Measurements from ENCODE around the gene CAD. TPM values are rescaled to one million over a fixed set of nuclear protein-coding genes. Genes with fewer than 3 reads are reported as not detected.

Gene CAD
- polyA plus RNA-seq, 3 donors = 50.4 to 54.6 (median 54.1) TPM

Other genes starting within 250 kb of the CAD start
- 10 to 100 TPM in 2 of 3 donors, 1 to 10 TPM in 1; 9.6 to 15.8 (median 12.6) TPM for gene MAPRE3, start 246.7 kb upstream of the CAD start, polyA plus RNA-seq (ENCODE audit: insufficient read length in 3 of 3)
- gene TMEM214, start 184.4 kb upstream of the CAD start, polyA plus RNA-seq (ENCODE audit: insufficient read length in 3 of 3) = 10 to 100 TPM; 55.8 to 71.9 (median 63.6) TPM
- gene AGBL5, start 165.7 kb upstream of the CAD start, polyA plus RNA-seq (ENCODE audit: insufficient read length in 3 of 3) = 10 to 100 TPM; 61.9 to 66.8 (median 65.2) TPM
- gene OST4, start 145.7 kb upstream of the CAD start, polyA plus RNA-seq (ENCODE audit: insufficient read length in 3 of 3) = 100 to 1,000 TPM; 234 to 273 (median 243) TPM
- gene EMILIN1, start 138.8 kb upstream of the CAD start, polyA plus RNA-seq (ENCODE audit: insufficient read length in 3 of 3) = 100 to 1,000 TPM in 1 of 3 donors, 10 to 100 TPM in 2; 53.5 to 130 (median 96.3) TPM
- gene KHK, start 130.6 kb upstream of the CAD start, polyA plus RNA-seq (ENCODE audit: insufficient read length in 3 of 3) = 10 to 100 TPM; 42.9 to 58.5 (median 55.3) TPM
- 1 to 10 TPM; 6.2 to 8.6 (median 7.4) TPM for gene CGREF1, start 98.2 kb upstream of the CAD start, polyA plus RNA-seq (ENCODE audit: insufficient read length in 3 of 3)
- 1 to 10 TPM; 1.3 to 1.9 (median 1.6) TPM for gene ABHD1, start 93.6 kb upstream of the CAD start, polyA plus RNA-seq (ENCODE audit: insufficient read length in 3 of 3)
- 10 to 100 TPM; 42.0 to 55.0 (median 46.4) TPM for gene PREB, start 82.7 kb upstream of the CAD start, polyA plus RNA-seq (ENCODE audit: insufficient read length in 3 of 3)
- not detected for gene PRR30, start 78.0 kb upstream of the CAD start, polyA plus RNA-seq (ENCODE audit: insufficient read length in 3 of 3)
- gene TCF23, start 68.4 kb upstream of the CAD start, polyA plus RNA-seq (ENCODE audit: insufficient read length in 3 of 3) = under 1 TPM; 0.51 to 0.78 (median 0.62) TPM
- gene ATRAID, start 5.3 kb upstream of the CAD start, polyA plus RNA-seq (ENCODE audit: insufficient read length in 3 of 3) = 100 to 1,000 TPM; 148 to 150 (median 148) TPM
- 10 to 100 TPM; 37.2 to 47.6 (median 42.0) TPM for gene SLC5A6, start 5.1 kb upstream of the CAD start, polyA plus RNA-seq (ENCODE audit: insufficient read length in 3 of 3)
- 1 to 10 TPM; 6.0 to 9.2 (median 7.6) TPM for gene SLC30A3, start 45.7 kb downstream of the CAD start, polyA plus RNA-seq (ENCODE audit: insufficient read length in 3 of 3)
- gene DNAJC5G, start 58.1 kb downstream of the CAD start, polyA plus RNA-seq (ENCODE audit: insufficient read length in 3 of 3) = 1 to 10 TPM in 2 of 3 donors, under 1 TPM in 1; 0.59 to 1.7 (median 1.4) TPM
- gene TRIM54, start 65.1 kb downstream of the CAD start, polyA plus RNA-seq (ENCODE audit: insufficient read length in 3 of 3) = 1 to 10 TPM; 5.3 to 7.7 (median 5.7) TPM
- 1 to 10 TPM in 1 of 3 donors, under 1 TPM in 2; 0.56 to 1.1 (median 0.82) TPM for gene UCN, start 91.1 kb downstream of the CAD start, polyA plus RNA-seq (ENCODE audit: insufficient read length in 3 of 3)
- gene MPV17, start 105.7 kb downstream of the CAD start, polyA plus RNA-seq (ENCODE audit: insufficient read length in 3 of 3) = 10 to 100 TPM; 74.0 to 90.5 (median 81.4) TPM
- gene GTF3C2, start 139.4 kb downstream of the CAD start, polyA plus RNA-seq (ENCODE audit: insufficient read length in 3 of 3) = 10 to 100 TPM; 68.4 to 72.3 (median 71.3) TPM
- gene EIF2B4, start 153.0 kb downstream of the CAD start, polyA plus RNA-seq (ENCODE audit: insufficient read length in 3 of 3) = 10 to 100 TPM; 49.7 to 56.0 (median 52.3) TPM
- gene SNX17, start 153.2 kb downstream of the CAD start, polyA plus RNA-seq (ENCODE audit: insufficient read length in 3 of 3) = 100 to 1,000 TPM; 101 to 110 (median 101) TPM
- 10 to 100 TPM; 14.9 to 22.5 (median 21.0) TPM for gene ZNF513, start 163.4 kb downstream of the CAD start, polyA plus RNA-seq (ENCODE audit: insufficient read length in 3 of 3)
- 100 to 1,000 TPM in 1 of 3 donors, 10 to 100 TPM in 2; 84.3 to 105 (median 95.1) TPM for gene PPM1G, start 192.2 kb downstream of the CAD start, polyA plus RNA-seq (ENCODE audit: insufficient read length in 3 of 3)
- gene NRBP1, start 211.3 kb downstream of the CAD start, polyA plus RNA-seq (ENCODE audit: insufficient read length in 3 of 3) = 100 to 1,000 TPM; 122 to 134 (median 123) TPM
- gene KRTCAP3, start 225.0 kb downstream of the CAD start, polyA plus RNA-seq (ENCODE audit: insufficient read length in 3 of 3) = 10 to 100 TPM in 1 of 3 donors, 1 to 10 TPM in 2; 5.1 to 10.8 (median 8.6) TPM

All from renal cortex interstitium (tissue), 3 donors.